Coronary artery (tissue), 2 donors: ENCODE data around the gene MTSS2.

Source experiments
- DNase-seq: peaks from one replicate; pipeline ENCODE4 v3.0.0-alpha.2; 2017; ENCODE audit warnings: low spot score
- H3K27ac ChIP-seq, 2 donors: fragments of 200-600 bp; sonication (generic); one replicate each; pipeline ENCODE4 v1.5.1; 2016 to 2019
- H3K4me3 ChIP-seq: fragments of 200-600 bp; sonication (generic); 2 replicates; pipeline ENCODE4 v1.5.1; 2016; ENCODE audit warnings: mild to moderate bottlenecking, moderate library complexity
- CTCF ChIP-seq: fragments of 200-600 bp; sonication (generic); IDR thresholded peaks from one replicate; pipeline ENCODE4 v1.5.1; 2019; ENCODE audit warnings: antibody characterized with exemption

The MTSS2 gene

GRCh38 chr16:70700101-70701020 is 14.5 kb upstream of the MTSS2 start:
- DNase-seq = peak; percentile 93
- Histone ChIP-seq H3K4me3 (no peak overlapping the region), H3K27ac (peak overlapping the region; percentile 95 to 96)
- no peak for TF ChIP-seq CTCF

- DNase-seq = no peak
- H3K4me3 ChIP-seq = no peak overlapping the region
- peak overlapping the region; percentile 95 to 96 for H3K27ac ChIP-seq
- TF ChIP-seq CTCF = no peak
Observed at GRCh38 chr16:70699696-70700095, 13.8 kb upstream of the MTSS2 start.

GRCh38 chr16:70698901-70699300 is 13.0 kb upstream of the MTSS2 start:
- H3K4me3 ChIP-seq = no peak overlapping the region
- peak overlapping the region; percentile 95 to 96 for H3K27ac ChIP-seq
- no peak for DNase-seq
- no peak for TF ChIP-seq CTCF

DNA sequence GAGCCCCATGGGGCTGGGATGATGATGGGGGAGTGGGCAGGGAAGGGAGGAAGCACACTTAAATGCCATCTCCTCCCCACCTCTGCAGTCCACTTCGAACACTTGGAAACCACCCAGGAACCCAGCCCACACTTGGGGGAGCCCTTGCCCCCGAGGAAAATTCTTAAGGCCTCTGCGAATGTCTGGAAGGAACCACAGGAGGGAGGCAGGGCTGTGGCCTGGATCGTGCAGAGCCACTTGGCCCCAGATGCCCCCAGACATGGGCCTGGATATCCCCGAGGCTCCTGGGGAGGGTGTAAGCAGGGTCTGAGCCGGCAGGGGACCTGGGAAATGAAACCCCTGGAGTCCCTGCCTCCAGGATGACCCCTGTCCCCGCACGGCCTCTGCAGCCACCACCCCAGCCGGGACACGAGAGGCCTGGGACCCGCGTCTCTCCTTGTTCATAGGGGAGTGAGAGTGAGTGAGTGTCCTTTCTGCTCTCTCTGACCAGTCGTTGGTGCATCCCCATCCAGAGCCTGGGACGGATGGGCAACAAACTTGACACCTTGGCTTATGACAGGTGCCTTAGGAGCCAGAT is 11.8 kb upstream of the MTSS2 start:
- no peak for TF ChIP-seq CTCF
- H3K27ac ChIP-seq = peak overlapping the region; percentile 85 to 95
- no peak for DNase-seq

GRCh38 chr16:70696952-70697593 is 11.2 kb upstream of the MTSS2 start:
- no peak for TF ChIP-seq CTCF
- Histone ChIP-seq H3K27ac (peak overlapping the region; percentile 85 to 95), H3K4me3 (no peak overlapping the region)
- DNase-seq = no peak

More for the DNA sequence above, 11.8 kb upstream of the MTSS2 start:
- no peak overlapping the region for H3K4me3 ChIP-seq

DNA sequence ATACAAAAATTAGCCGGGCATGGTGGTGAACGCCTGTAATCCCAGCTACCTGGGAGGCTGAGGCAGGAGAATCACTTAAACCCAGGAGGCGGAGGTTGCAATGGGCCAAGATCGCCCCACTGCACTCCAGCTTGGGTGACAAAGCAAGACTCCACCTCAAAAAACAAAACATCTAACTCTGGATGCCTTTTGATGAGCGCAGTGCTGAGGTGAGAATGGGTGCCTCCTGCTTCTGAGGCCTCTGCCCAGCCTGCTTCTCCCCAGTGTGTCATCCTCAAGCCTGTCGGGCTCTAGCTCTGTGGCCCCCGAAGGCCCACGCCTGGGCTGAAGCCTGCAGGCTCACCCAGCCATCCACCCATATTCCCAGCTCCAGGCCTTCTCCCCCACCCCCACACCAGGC is 10.5 kb upstream of the MTSS2 start:
- Histone ChIP-seq H3K4me3 (no peak overlapping the region), H3K27ac (peak overlapping the region; percentile 85 to 95)
- no peak for DNase-seq
- TF ChIP-seq CTCF = no peak
